GM23338 (cell line): ENCODE results near the gene CNOT11. TPM values are rescaled to one million over a fixed set of nuclear protein-coding genes. Genes with fewer than 3 reads are reported as not detected.

Experiments
- ATAC-seq: fragments of 200-7000 bp; cut with Tn5 transposase; 3 replicates; pipeline ENCODE4 v1.9.1; 2020
- DNase-seq: peaks from one replicate; pipeline ENCODE4 v3.0.0-alpha.2; 2015; ENCODE audit warnings: low spot score
- H2AFZ ChIP-seq: fragments of 200-600 bp; sonication (generic); 2 replicates; pipeline ENCODE4 v1.8.0; 2016; ENCODE audit warnings: antibody characterized with exemption, mild to moderate bottlenecking, moderate library complexity
- H3F3A ChIP-seq: fragments of 200-600 bp; sonication (generic); replicated peaks from 2 replicates; pipeline ENCODE4 v1.8.0; 2017; ENCODE audit warnings: antibody characterized with exemption, mixed run types, low read depth
- H3K27ac ChIP-seq: fragments of 200-600 bp; sonication (generic); 2 replicates; pipeline ENCODE4 v1.6.1; 2016; ENCODE audit warnings: low read depth
- H3K27me3 ChIP-seq: fragments of 200-600 bp; sonication (generic); 2 replicates; pipeline ENCODE4 v1.8.0; 2016; ENCODE audit warnings: mild to moderate bottlenecking, mixed run types, moderate library complexity; ENCODE audit not compliant: insufficient read depth
- H3K36me3 ChIP-seq: fragments of 200-600 bp; sonication (generic); 2 replicates; pipeline ENCODE4 v1.8.0; 2016; ENCODE audit warnings: mild to moderate bottlenecking; ENCODE audit not compliant: insufficient read depth
- H3K4me1 ChIP-seq: fragments of 200-600 bp; sonication (generic); 2 replicates; pipeline ENCODE4 v1.8.0; 2016; ENCODE audit warnings: mild to moderate bottlenecking, moderate library complexity; ENCODE audit not compliant: insufficient read depth
- H3K4me2 ChIP-seq: fragments of 200-600 bp; sonication (generic); 2 replicates; pipeline ENCODE4 v1.7.1; 2017; ENCODE audit warnings: mixed run types
- H3K4me3 ChIP-seq: fragments of 200-600 bp; sonication (generic); 2 replicates; pipeline ENCODE4 v1.6.1; 2016; ENCODE audit warnings: mixed run types
- H3K79me2 ChIP-seq: fragments of 200-600 bp; sonication (generic); replicated peaks from 2 replicates; pipeline ENCODE4 v1.8.0; 2017; ENCODE audit warnings: mild to moderate bottlenecking; ENCODE audit not compliant: insufficient read depth
- H3K9me2 ChIP-seq: fragments of 200-600 bp; sonication (generic); 2 replicates; pipeline ENCODE4 v1.8.0; 2017; ENCODE audit not compliant: insufficient read depth
- H4K20me1 ChIP-seq: fragments of 200-600 bp; sonication (generic); replicated peaks from 2 replicates; pipeline ENCODE4 v1.8.0; 2017; ENCODE audit warnings: mild to moderate bottlenecking; ENCODE audit not compliant: insufficient read depth
- H3K27ac Mint-ChIP-seq: 2 replicates; pipeline ENCODE4 v1.8.0; 2020; ENCODE audit warnings: inconsistent platforms, mild to moderate bottlenecking, moderate library complexity, mixed read lengths
- H3K27me3 Mint-ChIP-seq: 3 replicates; pipeline ENCODE4 v1.8.0; 2022; ENCODE audit warnings: low read depth, mild to moderate bottlenecking, moderate library complexity, mixed read lengths, inconsistent platforms; ENCODE audit not compliant: insufficient read depth, poor library complexity
- H3K36me3 Mint-ChIP-seq: 3 replicates; pipeline ENCODE4 v1.8.0; 2021; ENCODE audit warnings: low read depth, mild to moderate bottlenecking, inconsistent platforms, moderate library complexity, mixed read lengths
- H3K4me1 Mint-ChIP-seq: 3 replicates; pipeline ENCODE4 v1.8.0; 2020; ENCODE audit warnings: mild to moderate bottlenecking, inconsistent platforms, mixed read lengths
- H3K4me3 Mint-ChIP-seq: 3 replicates; pipeline ENCODE4 v1.8.0; 2021; ENCODE audit warnings: moderate library complexity, mild to moderate bottlenecking, inconsistent platforms, mixed read lengths
- H3K9me3 Mint-ChIP-seq: 3 replicates; pipeline ENCODE4 v1.8.0; 2020; ENCODE audit warnings: moderate library complexity, mild to moderate bottlenecking, inconsistent platforms, mixed read lengths
- CREB1 ChIP-seq: fragments of 250-450 bp; sonication (Bioruptor Pico); IDR thresholded peaks from 2 replicates; pipeline ENCODE4 v1.5.0; 2020; ENCODE audit warnings: low read depth, mild to moderate bottlenecking, moderate library complexity
- EZH2 ChIP-seq: fragments of 200-600 bp; sonication (generic); IDR thresholded peaks from one replicate; pipeline ENCODE4 v1.8.0; 2017; ENCODE audit warnings: antibody characterized with exemption, mild to moderate bottlenecking, low read depth; ENCODE audit not compliant: unreplicated experiment
- EZH2phosphoT487 ChIP-seq: fragments of 200-600 bp; sonication (generic); IDR thresholded peaks from one replicate; pipeline ENCODE4 v1.8.1; 2018; ENCODE audit warnings: antibody characterized with exemption; ENCODE audit not compliant: unreplicated experiment
- JUNB ChIP-seq: IDR thresholded peaks from one replicate; pipeline ENCODE4 v1.6.1; 2016; ENCODE audit warnings: antibody characterized with exemption; ENCODE audit not compliant: unreplicated experiment
- NANOG ChIP-seq: IDR thresholded peaks from 2 replicates; pipeline ENCODE4 v1.6.1; 2016; ENCODE audit warnings: antibody characterized with exemption, borderline replicate concordance
- POLR2AphosphoS5 ChIP-seq: IDR thresholded peaks from 2 replicates; pipeline ENCODE4 v1.6.1; 2016; ENCODE audit warnings: antibody characterized with exemption, low read depth
- STAT1 ChIP-seq: IDR thresholded peaks from one replicate; pipeline ENCODE4 v1.6.1; 2016; ENCODE audit warnings: antibody characterized with exemption; ENCODE audit not compliant: unreplicated experiment
- ZNF114 ChIP-seq: fragments of 250-450 bp; sonication (Bioruptor Pico); IDR thresholded peaks from 2 replicates; pipeline ENCODE4 v1.5.0; 2020; ENCODE audit warnings: mild to moderate bottlenecking, moderate library complexity
- ZNF331 ChIP-seq: fragments of 250-450 bp; sonication (Bioruptor Pico); IDR thresholded peaks from 2 replicates; pipeline ENCODE4 v1.5.0; 2020; ENCODE audit warnings: low read depth, mild to moderate bottlenecking, moderate library complexity
- polyA plus RNA-seq: library from polyadenylated mRNA; unstranded; fragments of >200 nt; fragmentation: Nextera tagmentation; extraction: Ambion mirVana; gene quantifications from 2 replicates; pipeline ENCODE4 v1.2.1, GENCODE V29; 2016
- total RNA-seq: library from RNA; depleted of rRNA; stranded (reverse); fragments of >200 nt; shearing (Covaris generic); gene quantifications from 2 replicates; pipeline ENCODE4 v1.2.3, GENCODE V29; 2014
- TF ChIP-seq, protein P1 (sequence below): fragments of 250-450 bp; sonication (Bioruptor Pico); IDR thresholded peaks from 2 replicates; pipeline ENCODE4 v1.5.0; 2020; ENCODE audit warnings: mild to moderate bottlenecking, moderate library complexity
- TF ChIP-seq, protein P2 (sequence below), 2 experiments: fragments of 200-600 bp in 1 of 2; sonication (generic) in 1 of 2; conservative IDR thresholded peaks; 2 replicates each; pipeline versions ENCODE4 v1.5.1 to v1.6.1; 2016 to 2017; ENCODE audit warnings: antibody characterized with exemption in 2 of 2, low read depth in 2 of 2, mild to moderate bottlenecking in 2 of 2, moderate library complexity in 1 of 2
- TF ChIP-seq, protein P3 (sequence below): IDR thresholded peaks from one replicate; pipeline ENCODE4 v1.6.1; 2018; ENCODE audit warnings: antibody characterized with exemption; ENCODE audit not compliant: unreplicated experiment
- TF ChIP-seq, protein P4 (sequence below): IDR thresholded peaks from 2 replicates; pipeline ENCODE4 v1.6.1; 2016; ENCODE audit warnings: antibody characterized with exemption

Gene CNOT11
- total and polyA plus RNA-seq, 2 experiments from 2014 or later = 34.8 to 74.2 TPM

DNA sequence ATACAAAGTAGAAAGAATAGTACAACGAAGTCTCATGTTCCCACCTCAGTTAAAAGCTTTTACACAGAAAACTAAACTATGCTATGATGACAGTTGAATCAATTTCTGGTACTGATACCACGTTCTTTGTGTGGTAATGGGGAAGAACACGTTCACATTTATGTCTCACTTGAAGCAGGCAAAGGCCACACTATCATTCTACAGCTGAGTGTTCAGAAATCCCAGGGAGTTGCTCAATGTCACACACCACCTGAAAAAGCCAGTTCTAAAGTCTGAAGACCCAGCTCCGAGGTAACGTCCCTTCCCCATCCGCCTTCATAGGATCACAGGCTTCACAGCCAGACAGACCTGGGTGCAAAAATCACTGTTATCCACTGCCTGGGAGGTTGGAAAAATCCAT lies 46.9 kb downstream of the CNOT11 start:
- peaks cover 9% of the 10 kb centered on the region for H3K4me1 Mint-ChIP-seq
- H3K4me1 ChIP-seq = peaks cover 2% of the 10 kb centered on the region; the same call in 1 of the 2 replicates
- peaks cover 47% of the 10 kb centered on the region for H4K20me1 ChIP-seq
- peak overlapping the region; percentile 63 for H3K27ac Mint-ChIP-seq
- H3K27me3 Mint-ChIP-seq = peaks cover 2% of the 10 kb centered on the region
- no peak overlapping the region for H3K27ac ChIP-seq
- DNase-seq = no peak
- H3K27me3 ChIP-seq = no peaks in the 10 kb centered on the region
- no peak overlapping the region for H3K4me3 ChIP-seq
- H3F3A ChIP-seq = peaks cover 4% of the 10 kb centered on the region; the same call in 1 of the 2 replicates
- TF ChIP-seq, protein P1, sequence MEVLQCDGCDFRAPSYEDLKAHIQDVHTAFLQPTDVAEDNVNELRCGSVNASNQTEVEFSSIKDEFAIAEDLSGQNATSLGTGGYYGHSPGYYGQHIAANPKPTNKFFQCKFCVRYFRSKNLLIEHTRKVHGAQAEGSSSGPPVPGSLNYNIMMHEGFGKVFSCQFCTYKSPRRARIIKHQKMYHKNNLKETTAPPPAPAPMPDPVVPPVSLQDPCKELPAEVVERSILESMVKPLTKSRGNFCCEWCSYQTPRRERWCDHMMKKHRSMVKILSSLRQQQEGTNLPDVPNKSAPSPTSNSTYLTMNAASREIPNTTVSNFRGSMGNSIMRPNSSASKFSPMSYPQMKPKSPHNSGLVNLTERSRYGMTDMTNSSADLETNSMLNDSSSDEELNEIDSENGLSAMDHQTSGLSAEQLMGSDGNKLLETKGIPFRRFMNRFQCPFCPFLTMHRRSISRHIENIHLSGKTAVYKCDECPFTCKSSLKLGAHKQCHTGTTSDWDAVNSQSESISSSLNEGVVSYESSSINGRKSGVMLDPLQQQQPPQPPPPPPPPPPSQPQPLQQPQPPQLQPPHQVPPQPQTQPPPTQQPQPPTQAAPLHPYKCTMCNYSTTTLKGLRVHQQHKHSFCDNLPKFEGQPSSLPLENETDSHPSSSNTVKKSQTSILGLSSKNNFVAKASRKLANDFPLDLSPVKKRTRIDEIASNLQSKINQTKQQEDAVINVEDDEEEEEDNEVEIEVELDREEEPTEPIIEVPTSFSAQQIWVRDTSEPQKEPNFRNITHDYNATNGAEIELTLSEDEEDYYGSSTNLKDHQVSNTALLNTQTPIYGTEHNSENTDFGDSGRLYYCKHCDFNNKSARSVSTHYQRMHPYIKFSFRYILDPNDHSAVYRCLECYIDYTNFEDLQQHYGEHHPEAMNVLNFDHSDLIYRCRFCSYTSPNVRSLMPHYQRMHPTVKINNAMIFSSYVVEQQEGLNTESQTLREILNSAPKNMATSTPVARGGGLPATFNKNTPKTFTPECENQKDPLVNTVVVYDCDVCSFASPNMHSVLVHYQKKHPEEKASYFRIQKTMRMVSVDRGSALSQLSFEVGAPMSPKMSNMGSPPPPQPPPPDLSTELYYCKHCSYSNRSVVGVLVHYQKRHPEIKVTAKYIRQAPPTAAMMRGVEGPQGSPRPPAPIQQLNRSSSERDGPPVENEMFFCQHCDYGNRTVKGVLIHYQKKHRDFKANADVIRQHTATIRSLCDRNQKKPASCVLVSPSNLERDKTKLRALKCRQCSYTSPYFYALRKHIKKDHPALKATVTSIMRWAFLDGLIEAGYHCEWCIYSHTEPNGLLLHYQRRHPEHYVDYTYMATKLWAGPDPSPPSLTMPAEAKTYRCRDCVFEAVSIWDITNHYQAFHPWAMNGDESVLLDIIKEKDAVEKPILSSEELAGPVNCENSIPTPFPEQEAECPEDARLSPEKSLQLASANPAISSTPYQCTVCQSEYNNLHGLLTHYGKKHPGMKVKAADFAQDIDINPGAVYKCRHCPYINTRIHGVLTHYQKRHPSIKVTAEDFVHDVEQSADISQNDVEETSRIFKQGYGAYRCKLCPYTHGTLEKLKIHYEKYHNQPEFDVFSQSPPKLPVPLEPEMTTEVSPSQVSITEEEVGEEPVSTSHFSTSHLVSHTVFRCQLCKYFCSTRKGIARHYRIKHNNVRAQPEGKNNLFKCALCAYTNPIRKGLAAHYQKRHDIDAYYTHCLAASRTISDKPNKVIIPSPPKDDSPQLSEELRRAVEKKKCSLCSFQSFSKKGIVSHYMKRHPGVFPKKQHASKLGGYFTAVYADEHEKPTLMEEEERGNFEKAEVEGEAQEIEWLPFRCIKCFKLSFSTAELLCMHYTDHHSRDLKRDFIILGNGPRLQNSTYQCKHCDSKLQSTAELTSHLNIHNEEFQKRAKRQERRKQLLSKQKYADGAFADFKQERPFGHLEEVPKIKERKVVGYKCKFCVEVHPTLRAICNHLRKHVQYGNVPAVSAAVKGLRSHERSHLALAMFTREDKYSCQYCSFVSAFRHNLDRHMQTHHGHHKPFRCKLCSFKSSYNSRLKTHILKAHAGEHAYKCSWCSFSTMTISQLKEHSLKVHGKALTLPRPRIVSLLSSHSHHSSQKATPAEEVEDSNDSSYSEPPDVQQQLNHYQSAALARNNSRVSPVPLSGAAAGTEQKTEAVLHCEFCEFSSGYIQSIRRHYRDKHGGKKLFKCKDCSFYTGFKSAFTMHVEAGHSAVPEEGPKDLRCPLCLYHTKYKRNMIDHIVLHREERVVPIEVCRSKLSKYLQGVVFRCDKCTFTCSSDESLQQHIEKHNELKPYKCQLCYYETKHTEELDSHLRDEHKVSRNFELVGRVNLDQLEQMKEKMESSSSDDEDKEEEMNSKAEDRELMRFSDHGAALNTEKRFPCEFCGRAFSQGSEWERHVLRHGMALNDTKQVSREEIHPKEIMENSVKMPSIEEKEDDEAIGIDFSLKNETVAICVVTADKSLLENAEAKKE = no peak
- TF ChIP-seq, protein P2, sequence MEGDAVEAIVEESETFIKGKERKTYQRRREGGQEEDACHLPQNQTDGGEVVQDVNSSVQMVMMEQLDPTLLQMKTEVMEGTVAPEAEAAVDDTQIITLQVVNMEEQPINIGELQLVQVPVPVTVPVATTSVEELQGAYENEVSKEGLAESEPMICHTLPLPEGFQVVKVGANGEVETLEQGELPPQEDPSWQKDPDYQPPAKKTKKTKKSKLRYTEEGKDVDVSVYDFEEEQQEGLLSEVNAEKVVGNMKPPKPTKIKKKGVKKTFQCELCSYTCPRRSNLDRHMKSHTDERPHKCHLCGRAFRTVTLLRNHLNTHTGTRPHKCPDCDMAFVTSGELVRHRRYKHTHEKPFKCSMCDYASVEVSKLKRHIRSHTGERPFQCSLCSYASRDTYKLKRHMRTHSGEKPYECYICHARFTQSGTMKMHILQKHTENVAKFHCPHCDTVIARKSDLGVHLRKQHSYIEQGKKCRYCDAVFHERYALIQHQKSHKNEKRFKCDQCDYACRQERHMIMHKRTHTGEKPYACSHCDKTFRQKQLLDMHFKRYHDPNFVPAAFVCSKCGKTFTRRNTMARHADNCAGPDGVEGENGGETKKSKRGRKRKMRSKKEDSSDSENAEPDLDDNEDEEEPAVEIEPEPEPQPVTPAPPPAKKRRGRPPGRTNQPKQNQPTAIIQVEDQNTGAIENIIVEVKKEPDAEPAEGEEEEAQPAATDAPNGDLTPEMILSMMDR (conservative IDR thresholded peaks at IDR 0.05; ENCODE audit: low read depth in 2 of 2) = no peak
- no peak for TF ChIP-seq EZH2phosphoT487
- no peak for TF ChIP-seq POLR2AphosphoS5
- TF ChIP-seq, protein P3, sequence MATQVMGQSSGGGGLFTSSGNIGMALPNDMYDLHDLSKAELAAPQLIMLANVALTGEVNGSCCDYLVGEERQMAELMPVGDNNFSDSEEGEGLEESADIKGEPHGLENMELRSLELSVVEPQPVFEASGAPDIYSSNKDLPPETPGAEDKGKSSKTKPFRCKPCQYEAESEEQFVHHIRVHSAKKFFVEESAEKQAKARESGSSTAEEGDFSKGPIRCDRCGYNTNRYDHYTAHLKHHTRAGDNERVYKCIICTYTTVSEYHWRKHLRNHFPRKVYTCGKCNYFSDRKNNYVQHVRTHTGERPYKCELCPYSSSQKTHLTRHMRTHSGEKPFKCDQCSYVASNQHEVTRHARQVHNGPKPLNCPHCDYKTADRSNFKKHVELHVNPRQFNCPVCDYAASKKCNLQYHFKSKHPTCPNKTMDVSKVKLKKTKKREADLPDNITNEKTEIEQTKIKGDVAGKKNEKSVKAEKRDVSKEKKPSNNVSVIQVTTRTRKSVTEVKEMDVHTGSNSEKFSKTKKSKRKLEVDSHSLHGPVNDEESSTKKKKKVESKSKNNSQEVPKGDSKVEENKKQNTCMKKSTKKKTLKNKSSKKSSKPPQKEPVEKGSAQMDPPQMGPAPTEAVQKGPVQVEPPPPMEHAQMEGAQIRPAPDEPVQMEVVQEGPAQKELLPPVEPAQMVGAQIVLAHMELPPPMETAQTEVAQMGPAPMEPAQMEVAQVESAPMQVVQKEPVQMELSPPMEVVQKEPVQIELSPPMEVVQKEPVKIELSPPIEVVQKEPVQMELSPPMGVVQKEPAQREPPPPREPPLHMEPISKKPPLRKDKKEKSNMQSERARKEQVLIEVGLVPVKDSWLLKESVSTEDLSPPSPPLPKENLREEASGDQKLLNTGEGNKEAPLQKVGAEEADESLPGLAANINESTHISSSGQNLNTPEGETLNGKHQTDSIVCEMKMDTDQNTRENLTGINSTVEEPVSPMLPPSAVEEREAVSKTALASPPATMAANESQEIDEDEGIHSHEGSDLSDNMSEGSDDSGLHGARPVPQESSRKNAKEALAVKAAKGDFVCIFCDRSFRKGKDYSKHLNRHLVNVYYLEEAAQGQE = no peak
- TF ChIP-seq NANOG = no peak
- TF ChIP-seq CREB1 (CRISPR knock-in tag) = no peak
- TF ChIP-seq, protein P4, sequence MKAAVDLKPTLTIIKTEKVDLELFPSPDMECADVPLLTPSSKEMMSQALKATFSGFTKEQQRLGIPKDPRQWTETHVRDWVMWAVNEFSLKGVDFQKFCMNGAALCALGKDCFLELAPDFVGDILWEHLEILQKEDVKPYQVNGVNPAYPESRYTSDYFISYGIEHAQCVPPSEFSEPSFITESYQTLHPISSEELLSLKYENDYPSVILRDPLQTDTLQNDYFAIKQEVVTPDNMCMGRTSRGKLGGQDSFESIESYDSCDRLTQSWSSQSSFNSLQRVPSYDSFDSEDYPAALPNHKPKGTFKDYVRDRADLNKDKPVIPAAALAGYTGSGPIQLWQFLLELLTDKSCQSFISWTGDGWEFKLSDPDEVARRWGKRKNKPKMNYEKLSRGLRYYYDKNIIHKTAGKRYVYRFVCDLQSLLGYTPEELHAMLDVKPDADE = no peak
- TF ChIP-seq ZNF331 (CRISPR knock-in tag) = no peak
- TF ChIP-seq EZH2 = no peak
- TF ChIP-seq ZNF114 = no peak
- TF ChIP-seq STAT1 = no peak
- no peak for TF ChIP-seq JUNB
- no peaks in the 10 kb centered on the region for H3K9me2 ChIP-seq
- H3K9me3 Mint-ChIP-seq = no peaks in the 10 kb centered on the region
- peaks cover 3% of the 10 kb centered on the region; the same call in 1 of the 2 replicates for H3K36me3 ChIP-seq
- H3K4me2 ChIP-seq = no peak overlapping the region
- no peak overlapping the region for H2AFZ ChIP-seq
- peaks cover 4% of the 10 kb centered on the region for H3K36me3 Mint-ChIP-seq
- H3K79me2 ChIP-seq = peaks cover 98% of the 10 kb centered on the region
- no peak overlapping the region for H3K4me3 Mint-ChIP-seq
- no peak for ATAC-seq
